ACHN (cell line): ENCODE data around the gene NRG2.

Experiments
- DNase-seq: peaks from one replicate; pipeline ENCODE4 v3.0.0-alpha.2; 2015
- in situ Hi-C: cut with HindIII; loops from 2 replicates; pipeline ENCODE4 v1.10.0; 2017; ENCODE audit warnings: low sequenced_read_pairs, low pct_ligation_motif_present, low pct_unique_long_range_greater_than_20kb

NRG2 gene

GRCh38 chr5:139982157-139982974 lies 60.7 kb downstream of the NRG2 start:
- in situ Hi-C loops: no loop called here

GRCh38 chr5:139980765-139981164 lies 62.3 kb downstream of the NRG2 start:
- DNase-seq: no peak
- in situ Hi-C loops: no loop called here

More at GRCh38 chr5:139982157-139982974, 60.7 kb downstream of the NRG2 start:
- no peak for DNase-seq

- in situ Hi-C loops: no loop called here
- no peak for DNase-seq
These were observed 63.2 kb downstream of the NRG2 start for GRCh38 chr5:139979943-139980342.

GRCh38 chr5:139979518-139979917 lies 63.6 kb downstream of the NRG2 start:
- DNase-seq: no peak
- in situ Hi-C loops: no loop called here

GRCh38 chr5:139976703-139977102 lies 66.4 kb downstream of the NRG2 start:
- DNase-seq: no peak
- in situ Hi-C loops: no loop called here

- in situ Hi-C loops: no loop called here
- DNase-seq: no peak
These were observed 67.2 kb downstream of the NRG2 start for GRCh38 chr5:139975942-139976341.

- in situ Hi-C loops: no loop called here
- no peak for DNase-seq
These were observed 67.8 kb downstream of the NRG2 start for GRCh38 chr5:139975306-139975705.

- in situ Hi-C loops: no loop called here
- DNase-seq: no peak
These were observed 68.4 kb downstream of the NRG2 start for GRCh38 chr5:139974661-139975060.

- in situ Hi-C loops: no loop called here
- no peak for DNase-seq
These were observed 71.8 kb downstream of the NRG2 start for GRCh38 chr5:139971202-139971725.

- in situ Hi-C loops: no loop called here
- DNase-seq: no peak
These were observed 73.8 kb downstream of the NRG2 start for GRCh38 chr5:139969318-139969717.

- peak; percentile 78 for DNase-seq
- in situ Hi-C loops: no loop called here
These were observed 74.4 kb downstream of the NRG2 start for GRCh38 chr5:139968547-139969261.

- DNase-seq: no peak
- in situ Hi-C loops: no loop called here
These were observed 75.7 kb downstream of the NRG2 start for GRCh38 chr5:139967353-139967752.

- DNase-seq: no peak
- in situ Hi-C loops: no loop called here
These were observed 76.2 kb downstream of the NRG2 start for GRCh38 chr5:139966856-139967255.

- in situ Hi-C loops: no loop called here
These were observed 78.0 kb downstream of the NRG2 start for GRCh38 chr5:139964994-139965565.

GRCh38 chr5:139964266-139964993 lies 78.7 kb downstream of the NRG2 start:
- in situ Hi-C loops: no loop called here
- no peak for DNase-seq

More at GRCh38 chr5:139964994-139965565, 78.0 kb downstream of the NRG2 start:
- DNase-seq: no peak

- in situ Hi-C loops: no loop called here
- no peak for DNase-seq
These were observed 80.7 kb downstream of the NRG2 start for GRCh38 chr5:139962445-139962844.

GRCh38 chr5:139961435-139962157 lies 81.5 kb downstream of the NRG2 start:
- in situ Hi-C loops: no loop called here
- DNase-seq: no peak

- in situ Hi-C loops: no loop called here
These were observed 82.2 kb downstream of the NRG2 start for GRCh38 chr5:139960723-139961383.

More at GRCh38 chr5:139960723-139961383, 82.2 kb downstream of the NRG2 start:
- no peak for DNase-seq
